ENCODE data around the gene JUN. TPM values are rescaled to one million over a fixed set of nuclear protein-coding genes. Genes with fewer than 3 reads are reported as not detected.

JUN gene
- total and polyA plus RNA-seq, 7 donors = 40.1 to 213 (median 137) TPM

DNA sequence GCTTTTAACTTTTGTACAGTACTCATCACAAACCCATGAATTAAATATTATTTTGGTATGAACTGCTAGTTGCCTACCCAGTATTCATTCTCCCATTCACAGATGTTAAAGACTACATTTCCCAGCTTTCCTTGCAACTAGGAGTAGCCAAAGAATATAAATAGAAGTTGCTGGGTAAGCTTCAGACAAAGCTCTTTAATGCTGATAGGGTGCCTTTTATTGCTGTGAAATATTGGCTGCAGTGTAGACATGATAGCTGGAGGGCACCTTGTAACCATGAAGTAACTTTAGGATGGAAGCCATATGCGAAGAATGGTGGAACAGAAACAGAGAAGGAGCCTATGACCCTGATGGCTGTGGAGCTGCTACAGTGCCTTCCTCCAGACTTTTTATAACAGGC lies 16.7 kb downstream of the JUN start:
- TF ChIP-seq, protein P1, sequence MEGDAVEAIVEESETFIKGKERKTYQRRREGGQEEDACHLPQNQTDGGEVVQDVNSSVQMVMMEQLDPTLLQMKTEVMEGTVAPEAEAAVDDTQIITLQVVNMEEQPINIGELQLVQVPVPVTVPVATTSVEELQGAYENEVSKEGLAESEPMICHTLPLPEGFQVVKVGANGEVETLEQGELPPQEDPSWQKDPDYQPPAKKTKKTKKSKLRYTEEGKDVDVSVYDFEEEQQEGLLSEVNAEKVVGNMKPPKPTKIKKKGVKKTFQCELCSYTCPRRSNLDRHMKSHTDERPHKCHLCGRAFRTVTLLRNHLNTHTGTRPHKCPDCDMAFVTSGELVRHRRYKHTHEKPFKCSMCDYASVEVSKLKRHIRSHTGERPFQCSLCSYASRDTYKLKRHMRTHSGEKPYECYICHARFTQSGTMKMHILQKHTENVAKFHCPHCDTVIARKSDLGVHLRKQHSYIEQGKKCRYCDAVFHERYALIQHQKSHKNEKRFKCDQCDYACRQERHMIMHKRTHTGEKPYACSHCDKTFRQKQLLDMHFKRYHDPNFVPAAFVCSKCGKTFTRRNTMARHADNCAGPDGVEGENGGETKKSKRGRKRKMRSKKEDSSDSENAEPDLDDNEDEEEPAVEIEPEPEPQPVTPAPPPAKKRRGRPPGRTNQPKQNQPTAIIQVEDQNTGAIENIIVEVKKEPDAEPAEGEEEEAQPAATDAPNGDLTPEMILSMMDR (IDR thresholded peaks at IDR 0.05) = no peak
- no peak overlapping the region for H3K27ac ChIP-seq
- ATAC-seq (peak; percentile 43 to 76 (median 70)), DNase-seq (no peak)
- 74 to 88% (median 75%) methylated on average over 1 of the region's 1 CpG for WGBS, 3 donors
- H3K4me3 ChIP-seq = no peak overlapping the region
- H3K9me3 ChIP-seq = no peaks in the 10 kb centered on the region
- no peaks in the 10 kb centered on the region for H3K27me3 ChIP-seq (ENCODE audit: insufficient read depth in 3 of 3, low read length in 2 of 3)
- intact Hi-C loops (cut with DNase I) = loop anchor here in 1 of 2 donors (2.0 kb wide), 1 partner anchor 26 kb away; no protein-coding TSS in a partner anchor
- H3K4me1 ChIP-seq = peaks cover 10% of the 10 kb centered on the region
- H3K36me3 ChIP-seq (ENCODE audit: insufficient read depth in 1 of 2, low read depth in 1 of 2) = no peaks in the 10 kb centered on the region

DNA sequence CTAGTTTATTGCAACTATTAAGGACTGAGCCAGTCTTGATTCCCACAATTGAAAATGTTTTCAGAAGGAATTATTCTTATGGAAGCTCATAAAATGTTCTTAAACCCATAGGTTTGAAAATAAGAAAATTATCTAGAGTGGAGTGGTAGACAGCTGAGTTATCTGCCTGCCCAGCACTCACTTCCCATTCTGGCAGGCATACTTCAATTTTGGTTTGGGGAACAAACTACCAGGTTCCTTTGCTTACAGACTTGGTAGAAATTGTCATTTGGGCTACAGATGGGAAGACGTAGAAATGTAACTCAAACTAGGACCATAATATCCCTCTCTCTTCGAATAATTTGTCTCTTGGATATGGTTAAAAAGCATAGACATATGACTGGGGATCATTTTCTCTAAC lies 18.4 kb downstream of the JUN start:
- 83 to 88% (median 83%) methylated on average over 2 of the region's 2 CpGs for WGBS, 3 donors
- ATAC-seq = no peak
- intact Hi-C loops (cut with DNase I) = no loop called here

DNA sequence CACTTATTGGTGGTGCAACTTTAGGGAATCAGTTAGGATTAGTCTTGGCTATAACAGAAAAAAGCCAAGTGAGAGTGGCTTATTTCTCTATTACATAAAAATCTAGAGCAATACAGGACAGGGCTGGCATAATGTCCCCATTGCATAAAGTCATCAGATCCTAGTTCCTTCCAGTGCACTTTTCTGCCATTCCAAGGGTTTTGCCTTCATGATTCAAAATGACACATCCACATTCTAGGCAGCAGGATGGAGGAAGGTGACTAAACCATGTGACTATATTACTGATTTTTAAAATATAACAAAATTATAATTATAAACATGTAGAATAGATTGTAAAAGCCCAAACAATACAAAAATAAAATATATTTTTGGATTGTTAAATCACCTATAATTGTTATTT lies 18.8 kb downstream of the JUN start:
- H3K27ac ChIP-seq = no peak overlapping the region

More for the DNA sequence above, 18.4 kb downstream of the JUN start:
- no peak for DNase-seq
- H3K9me3 ChIP-seq = no peaks in the 10 kb centered on the region
- H3K27ac ChIP-seq = no peak overlapping the region
- H3K4me3 ChIP-seq = no peak overlapping the region
- TF ChIP-seq, protein P1 (IDR thresholded peaks at IDR 0.05) = no peak
- H3K27me3 ChIP-seq (ENCODE audit: insufficient read depth in 3 of 3, low read length in 2 of 3) = no peaks in the 10 kb centered on the region
- H3K4me1 ChIP-seq = peaks cover 10% of the 10 kb centered on the region
- no peaks in the 10 kb centered on the region for H3K36me3 ChIP-seq (ENCODE audit: insufficient read depth in 1 of 2, low read depth in 1 of 2)

DNA sequence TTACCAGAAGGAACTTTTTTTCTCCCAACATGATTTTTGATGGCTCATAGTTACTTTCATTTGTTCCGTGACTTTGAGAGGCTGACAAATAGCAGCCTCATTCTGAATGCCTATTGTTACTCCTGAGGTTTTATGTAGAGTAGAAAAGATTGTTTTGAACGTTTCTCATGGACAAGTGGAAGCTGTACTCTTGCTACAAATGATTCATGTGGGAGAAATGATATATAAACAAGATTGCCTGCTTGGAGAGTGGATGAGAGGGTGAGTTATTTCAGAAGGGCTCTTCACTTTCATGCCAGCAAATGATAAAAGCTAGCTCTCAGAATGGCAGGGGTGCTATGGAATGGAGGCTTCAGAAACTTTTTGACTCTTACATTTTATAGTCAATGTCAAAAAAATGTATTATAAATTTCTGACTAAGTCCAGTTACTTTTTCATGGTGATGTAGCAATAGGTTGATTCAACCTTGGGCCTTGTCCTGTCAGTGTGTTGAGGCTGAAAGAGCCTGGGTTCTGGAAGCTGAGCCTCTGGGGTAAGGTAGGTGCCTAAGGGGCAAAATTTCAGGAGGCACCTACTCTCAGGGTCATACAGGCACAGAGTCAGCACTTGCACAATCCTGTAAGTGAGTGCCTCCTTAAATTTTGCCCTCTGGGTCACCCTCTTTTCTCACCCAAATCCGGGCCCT lies 19.4 kb downstream of the JUN start:
- DNase-seq = no peak
- ATAC-seq = no peak
- H3K36me3 ChIP-seq (ENCODE audit: insufficient read depth in 1 of 2, low read depth in 1 of 2) = no peaks in the 10 kb centered on the region
- H3K4me1 ChIP-seq = peaks cover 10% of the 10 kb centered on the region
- H3K27ac ChIP-seq = no peak overlapping the region
- TF ChIP-seq, protein P1 (IDR thresholded peaks at IDR 0.05) = no peak
- no peak overlapping the region for H3K4me3 ChIP-seq
- intact Hi-C loops (cut with DNase I) = no loop called here
- 47 to 67% (median 47%) methylated on average over 3 of the region's 3 CpGs for WGBS, 3 donors
- H3K9me3 ChIP-seq = no peaks in the 10 kb centered on the region
- no peaks in the 10 kb centered on the region for H3K27me3 ChIP-seq (ENCODE audit: insufficient read depth in 3 of 3, low read length in 2 of 3)

More for the DNA sequence above, 18.8 kb downstream of the JUN start:
- Histone ChIP-seq H3K36me3 (ENCODE audit: insufficient read depth in 1 of 2, low read depth in 1 of 2) (no peaks in the 10 kb centered on the region), H3K27me3 (ENCODE audit: insufficient read depth in 3 of 3, low read length in 2 of 3) (no peaks in the 10 kb centered on the region), H3K4me1 (peaks cover 10% of the 10 kb centered on the region), H3K4me3 (no peak overlapping the region), H3K9me3 (no peaks in the 10 kb centered on the region)
- intact Hi-C loops (cut with DNase I) = no loop called here
- DNase-seq (no peak), ATAC-seq (no peak)
- TF ChIP-seq, protein P1 (IDR thresholded peaks at IDR 0.05) = no peak

DNA sequence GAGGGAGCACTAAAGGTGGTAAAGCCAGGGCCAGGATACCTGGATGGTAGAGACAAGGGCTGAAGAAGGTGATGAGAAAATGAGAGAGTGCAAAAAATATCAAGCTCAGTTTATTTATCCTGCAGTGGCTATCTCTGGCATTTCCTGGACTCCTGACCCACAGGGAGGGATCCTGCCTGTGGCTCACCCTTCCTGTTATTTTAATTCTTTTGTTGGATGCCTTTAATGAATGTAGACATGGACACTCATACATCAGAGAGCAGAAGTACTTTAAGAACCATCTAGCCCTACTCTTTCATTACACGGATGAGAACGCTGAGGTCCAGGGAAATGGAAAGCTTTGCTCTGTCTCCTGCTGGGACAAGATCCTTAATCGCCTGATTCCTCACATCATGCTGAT lies 20.6 kb downstream of the JUN start:
- no peaks in the 10 kb centered on the region for H3K27me3 ChIP-seq (ENCODE audit: insufficient read depth in 3 of 3, low read length in 2 of 3)
- no peaks in the 10 kb centered on the region for H3K36me3 ChIP-seq (ENCODE audit: insufficient read depth in 1 of 2, low read depth in 1 of 2)
- intact Hi-C loops (cut with DNase I) = no loop called here
- no peak for ATAC-seq
- H3K9me3 ChIP-seq = no peaks in the 10 kb centered on the region
- no peak overlapping the region for H3K27ac ChIP-seq
- no peak for DNase-seq
- no peak overlapping the region for H3K4me3 ChIP-seq
- 74 to 81% (median 81%) methylated on average over 3 of the region's 3 CpGs for WGBS, 3 donors
- TF ChIP-seq, protein P1 (IDR thresholded peaks at IDR 0.05) = no peak
- peaks cover 10% of the 10 kb centered on the region for H3K4me1 ChIP-seq
